H1 (cell line): ENCODE measurements around the gene WDFY3. TPM values are rescaled to one million over a fixed set of nuclear protein-coding genes. Genes with fewer than 3 reads are reported as not detected.

ENCODE experiments used
- CTCF ChIA-PET: fragments of 300-600 bp; sonication (Branson Sonifier 250); formaldehyde crosslinking; loops from one replicate; lab custom pipeline; 2021; ENCODE audit not compliant: partially characterized antibody; lab: Charles Lee
- POLR2A ChIA-PET: fragments of 300-600 bp; sonication (Branson Sonifier 250); formaldehyde crosslinking; loops from one replicate; lab custom pipeline; 2021; ENCODE audit warnings: inconsistent platforms; ENCODE audit not compliant: partially characterized antibody; lab: Charles Lee
- DNase-seq, 2 experiments: peaks; one replicate each; pipeline versions ENCODE4 v3.0.0 to v3.0.0-alpha.2; 2010 to 2022; ENCODE audit warnings: low spot score in 2 of 2, low read depth in 1 of 2, mixed read lengths in 1 of 2
- FAIRE-seq: peaks from 2 replicates; lab custom pipeline; 2011; peaks lifted over from hg19 to GRCh38; lab: Jason Lieb, UNC
- H2AFZ ChIP-seq: 2 replicates; pipeline ENCODE4 v1.8.1; 2012; ENCODE audit warnings: low read length, inconsistent platforms
- H2AK5ac ChIP-seq: 2 replicates; pipeline ENCODE4 v1.6.1; 2013; ENCODE audit warnings: low read depth, low read length
- H2BK120ac ChIP-seq: replicated peaks from 2 replicates; pipeline ENCODE3; 2013; ENCODE audit warnings: low read depth, low read length, inconsistent platforms
- H2BK12ac ChIP-seq: 2 replicates; pipeline ENCODE4 v1.6.1; 2013; ENCODE audit warnings: low read depth, low read length
- H2BK15ac ChIP-seq: 2 replicates; pipeline ENCODE4 v1.6.1; 2013; ENCODE audit warnings: low read length
- H2BK20ac ChIP-seq: 2 replicates; pipeline ENCODE4 v1.6.1; 2013; ENCODE audit warnings: low read length
- H2BK5ac ChIP-seq: 2 replicates; pipeline ENCODE4 v1.6.1; 2013; ENCODE audit warnings: low read depth, low read length
- H3K14ac ChIP-seq: 2 replicates; pipeline ENCODE4 v1.6.1; 2013; ENCODE audit warnings: inconsistent platforms; ENCODE audit not compliant: insufficient read length
- H3K18ac ChIP-seq: 2 replicates; pipeline ENCODE4 v1.6.1; 2013; ENCODE audit warnings: low read length; ENCODE audit errors: extremely low read depth
- H3K23ac ChIP-seq: 2 replicates; pipeline ENCODE4 v1.6.1; 2013; ENCODE audit warnings: inconsistent platforms; ENCODE audit not compliant: insufficient read length
- H3K23me2 ChIP-seq: 2 replicates; pipeline ENCODE4 v1.6.1; 2013; ENCODE audit warnings: low read depth, low read length
- H3K27ac ChIP-seq: 2 replicates; pipeline ENCODE4 v1.6.1; 2011; ENCODE audit warnings: low read depth, low read length, inconsistent platforms
- H3K27me3 ChIP-seq, 4 experiments: replicated peaks in 1 of 4; 1 replicate in 1 of 4; 2 replicates in 3 of 4; pipeline versions ENCODE4 v1.6.1 to v1.8.1; 2011 to 2013; ENCODE audit warnings: low read length in 3 of 4, mild to moderate bottlenecking in 3 of 4, inconsistent platforms in 2 of 4, mixed read lengths in 2 of 4, moderate library complexity in 1 of 4; ENCODE audit not compliant: control insufficient read depth in 3 of 4, insufficient read depth in 3 of 4; ENCODE audit errors: extremely low read depth in 1 of 4
- H3K36me3 ChIP-seq, 4 experiments: 2 replicates each; pipeline versions ENCODE4 v1.6.1 to v1.8.1; 2011 to 2013; ENCODE audit warnings: mild to moderate bottlenecking in 4 of 4, low read length in 3 of 4, moderate library complexity in 2 of 4, control low read depth in 1 of 4, inconsistent platforms in 1 of 4; ENCODE audit not compliant: insufficient read depth in 4 of 4, control insufficient read depth in 2 of 4
- H3K4ac ChIP-seq: replicated peaks from 2 replicates; pipeline ENCODE3; 2013; ENCODE audit warnings: low read length, low read depth, mixed read lengths, inconsistent platforms; ENCODE audit not compliant: insufficient read length
- H3K4me1 ChIP-seq, 4 experiments: replicated peaks in 1 of 4; 1 replicate in 1 of 4; 2 replicates in 3 of 4; pipeline versions ENCODE4 v1.6.1 to v1.8.1; 2011 to 2013; ENCODE audit warnings: low read length in 3 of 4, inconsistent platforms in 2 of 4, mixed read lengths in 1 of 4; ENCODE audit not compliant: insufficient read depth in 4 of 4, control insufficient read depth in 3 of 4
- H3K4me2 ChIP-seq, 2 experiments: 2 replicates each; pipeline versions ENCODE4 v1.6.1 to v1.8.1; 2011 to 2013; ENCODE audit warnings: low read depth in 2 of 2, low read length in 2 of 2, control low read depth in 1 of 2, inconsistent platforms in 1 of 2, mild to moderate bottlenecking in 1 of 2; ENCODE audit not compliant: insufficient read depth in 1 of 2
- H3K4me3 ChIP-seq, 4 experiments: fragments of 200-600, 300-600 bp in 1 of 4; sonication (generic), shearing (Covaris generic), sonication (Bioruptor Twin) in 1 of 4; 2 replicates each; pipeline versions ENCODE4 v1.5.1 to v1.8.1; 2011 to 2016; ENCODE audit warnings: low read length in 4 of 4, low read depth in 3 of 4, control low read depth in 2 of 4, inconsistent platforms in 2 of 4, mild to moderate bottlenecking in 2 of 4, mixed read lengths in 1 of 4, moderate library complexity in 1 of 4; ENCODE audit not compliant: insufficient read depth in 2 of 4; ENCODE audit errors: extremely low read depth in 1 of 4
- H3K56ac ChIP-seq: replicated peaks from 2 replicates; pipeline ENCODE3; 2013; ENCODE audit warnings: low read depth, mild to moderate bottlenecking, mixed read lengths, low read length, inconsistent platforms; ENCODE audit not compliant: insufficient read length
- H3K79me1 ChIP-seq: 2 replicates; pipeline ENCODE4 v1.6.1; 2013; ENCODE audit warnings: low read depth, low read length, control low read depth
- H3K79me2 ChIP-seq, 2 experiments: 2 replicates each; pipeline versions ENCODE4 v1.6.1 to v1.8.1; 2012 to 2013; ENCODE audit warnings: low read length in 2 of 2, mild to moderate bottlenecking in 2 of 2, inconsistent platforms in 1 of 2; ENCODE audit not compliant: insufficient read depth in 2 of 2, control insufficient read depth in 1 of 2
- H3K9ac ChIP-seq, 4 experiments: replicated peaks in 1 of 4; 1 replicate in 1 of 4; 2 replicates in 3 of 4; pipeline versions ENCODE4 v1.6.1 to v1.8.1; 2011 to 2013; ENCODE audit warnings: low read depth in 3 of 4, low read length in 3 of 4, control low read depth in 2 of 4, mild to moderate bottlenecking in 2 of 4, moderate library complexity in 2 of 4, inconsistent platforms in 1 of 4; ENCODE audit errors: extremely low read depth in 1 of 4
- H3K9me3 ChIP-seq, 2 experiments: 2 replicates each; pipeline versions ENCODE4 v1.6.1 to v1.8.1; 2012 to 2013; ENCODE audit warnings: mild to moderate bottlenecking in 2 of 2, moderate library complexity in 2 of 2, control low read depth in 1 of 2, inconsistent platforms in 1 of 2, low read depth in 1 of 2, low read length in 1 of 2, mixed read lengths in 1 of 2; ENCODE audit not compliant: insufficient read depth in 2 of 2
- H4K20me1 ChIP-seq, 2 experiments: replicated peaks in 1 of 2; 2 replicates each; pipeline versions ENCODE3 to v1.8.1; 2011 to 2013; ENCODE audit warnings: inconsistent platforms in 2 of 2, low read length in 2 of 2, mild to moderate bottlenecking in 1 of 2; ENCODE audit not compliant: insufficient read depth in 2 of 2, control insufficient read depth in 1 of 2
- H4K5ac ChIP-seq: 2 replicates; pipeline ENCODE4 v1.6.1; 2013; ENCODE audit warnings: low read length, low read depth, mixed read lengths, inconsistent platforms; ENCODE audit not compliant: insufficient read length
- H4K8ac ChIP-seq: 2 replicates; pipeline ENCODE4 v1.8.0; 2013; ENCODE audit warnings: mild to moderate bottlenecking, moderate library complexity, low read length, inconsistent platforms; ENCODE audit not compliant: insufficient read depth; ENCODE audit errors: extremely low read depth
- H4K91ac ChIP-seq: replicated peaks from 2 replicates; pipeline ENCODE3; 2013; ENCODE audit warnings: low read length, mixed read lengths, inconsistent platforms; ENCODE audit not compliant: insufficient read length
- NRF1 ChIP-seq: IDR thresholded peaks from 2 replicates; pipeline ENCODE4 v1.6.1; 2011; ENCODE audit warnings: mild to moderate bottlenecking, low read depth, low read length, improper control_type of control experiment
- POU5F1 ChIP-seq: IDR thresholded peaks from 2 replicates; pipeline ENCODE4 v1.6.1; 2011; ENCODE audit warnings: low read depth, mild to moderate bottlenecking, low read length, moderate library complexity
- SIRT6 ChIP-seq: IDR thresholded peaks from one replicate; pipeline ENCODE4 v1.7.1; 2012; ENCODE audit warnings: low read length, inconsistent platforms
- WGBS, 2 experiments: shearing (Covaris generic) in 1 of 2; methylation state at CpG; one replicate each; pipeline versions ENCODE4 v1.1.6 to v1.1.7; 2013 to 2015; ENCODE audit warnings: low lambda C conversion rate in 2 of 2, mixed read lengths in 2 of 2, inconsistent platforms in 1 of 2, low coverage in 1 of 2, missing lambda C conversion rate in 1 of 2; ENCODE audit not compliant: insufficient replicate concordance in 2 of 2, insufficient coverage in 1 of 2, insufficient read length in 1 of 2; ENCODE audit errors: extremely low coverage in 1 of 2, missing lambda C conversion rate in 1 of 2; 5-methylcytosine and 5-hydroxymethylcytosine counted together
- polyA plus RNA-seq, 7 experiments: library from polyadenylated mRNA; depleted of rRNA in 3 of 7; stranded (reverse) in 5 of 7; unstranded in 2 of 7; fragments of >200 nt in 5 of 7; fragments of 200-250 nt in 2 of 7; gene quantifications; 1 replicate in 5 of 7; 2 replicates in 1 of 7; 4 replicates in 1 of 7; pipeline versions ENCODE4 v1.2.1 to v1.2.3, GENCODE V29; 2011 to 2013; ENCODE audit warnings: missing spikeins in 2 of 7, mixed read lengths in 2 of 7
- total RNA-seq: library from RNA; stranded (reverse); fragmentation: NEBNext Ultra II Directional; extraction: Animal tissue kit (Norgen Biotek cat#: 25700); gene quantifications from 2 replicates; pipeline ENCODE4 v1.2.1, GENCODE V29; 2021
- TF ChIP-seq, protein P1 (sequence below): IDR thresholded peaks from 2 replicates; pipeline ENCODE4 v1.6.1; 2011; ENCODE audit warnings: low read depth, mild to moderate bottlenecking, low read length; ENCODE audit not compliant: insufficient read depth

The WDFY3 gene
- total and polyA plus RNA-seq, 2 of the 8 experiments (the other 6 are each of a cell fraction or from before 2014, with no cell fraction given): 25.6 to 62.4 TPM

DNA sequence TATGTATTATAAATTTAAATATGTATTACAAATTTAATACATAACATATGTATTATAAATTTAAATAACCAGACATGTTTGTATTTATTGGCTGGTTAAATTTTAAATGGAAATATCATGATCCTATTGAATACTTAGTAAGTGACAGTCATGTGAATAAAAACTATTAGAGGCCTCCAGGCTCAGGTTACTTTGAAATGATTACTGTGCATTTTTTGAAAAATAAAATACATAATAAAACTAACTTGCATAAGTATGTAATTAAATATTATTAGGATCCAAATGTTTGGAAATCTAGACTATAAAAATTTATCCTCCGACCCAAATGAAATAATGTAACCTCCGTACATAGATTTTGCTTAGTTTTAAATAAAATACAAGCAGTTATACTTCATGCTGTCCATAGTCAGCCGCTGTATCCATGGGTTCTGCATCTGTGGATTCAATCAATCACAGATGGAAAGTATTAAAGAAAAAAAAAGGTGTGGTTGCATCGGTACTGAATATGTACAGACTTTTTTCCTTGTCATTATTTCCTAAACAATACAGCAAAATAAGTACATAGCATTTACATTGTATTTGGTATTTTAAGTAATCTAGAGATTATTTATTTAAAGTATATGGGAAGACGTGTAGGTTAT, 140.7 kb downstream of the WDFY3 start:
- Histone ChIP-seq H3K14ac (no peak overlapping the region), H4K8ac (no peak overlapping the region), H2BK20ac (no peak overlapping the region), H3K4ac (no peak overlapping the region), H3K23ac (no peak overlapping the region), H3K79me2 (no peaks in the 10 kb centered on the region), H3K9me3 (no peaks in the 10 kb centered on the region), H3K23me2 (no peaks in the 10 kb centered on the region; the same call in 1 of the 2 replicates), H4K20me1 (no peaks in the 10 kb centered on the region), H3K27ac (no peak overlapping the region), H3K4me2 (no peak overlapping the region), H2BK15ac (no peak overlapping the region), H2AK5ac (no peak overlapping the region), H3K36me3 (peaks cover 0 to 9% (median 1%) of the 10 kb centered on the region in 4 experiments; a peak in 4 of 8 replicates), H3K79me1 (no peaks in the 10 kb centered on the region), H2AFZ (no peak overlapping the region), H3K9ac (no peak overlapping the region), H3K18ac (no peak overlapping the region), H4K5ac (no peak overlapping the region), H2BK5ac (no peak overlapping the region), H4K91ac (no peak overlapping the region), H3K4me3 (no peak overlapping the region), H3K56ac (no peak overlapping the region), H2BK12ac (no peak overlapping the region), H3K4me1 (no peaks in the 10 kb centered on the region), H2BK120ac (no peak overlapping the region), H3K27me3 (no peaks in the 10 kb centered on the region)
- ChIA-PET POLR2A (no interaction called here), CTCF (no interaction called here)
- FAIRE-seq (no peak), DNase-seq (no peak)
- 87% methylated on average over 5 of the region's 5 CpGs; no CpG with 5 or more reads in 1 of the 2 experiments for WGBS, 2 experiments
- TF ChIP-seq POU5F1: no peak
- no peak for TF ChIP-seq SIRT6
- TF ChIP-seq NRF1: no peak
- TF ChIP-seq, protein P1, sequence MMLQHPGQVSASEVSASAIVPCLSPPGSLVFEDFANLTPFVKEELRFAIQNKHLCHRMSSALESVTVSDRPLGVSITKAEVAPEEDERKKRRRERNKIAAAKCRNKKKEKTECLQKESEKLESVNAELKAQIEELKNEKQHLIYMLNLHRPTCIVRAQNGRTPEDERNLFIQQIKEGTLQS: no peak
